Immature natural killer cell (primary cell): Measurements from ENCODE around the gene C1QTNF2. TPM values are rescaled to one million over a fixed set of nuclear protein-coding genes. Genes with fewer than 3 reads are reported as not detected.
A peak's percentile ranks its signal among the peaks of the same experiment; 100 is the strongest.

Experiments used
- DNase-seq, 3 donors: peaks; one replicate each; pipeline ENCODE4 v3.0.0; 2022; ENCODE audit warnings: mixed read lengths in 1 of 3
- H3K27ac Mint-ChIP-seq, 6 donors: one replicate each; pipeline ENCODE4 v1.8.0; 2020; ENCODE audit warnings: mixed read lengths in 6 of 6, mild to moderate bottlenecking in 5 of 6, inconsistent platforms in 4 of 6, moderate library complexity in 3 of 6
- H3K27me3 Mint-ChIP-seq, 3 donors: one replicate each; pipeline ENCODE4 v1.8.0; 2020 to 2021; ENCODE audit warnings: low read depth in 3 of 3, mild to moderate bottlenecking in 3 of 3, mixed read lengths in 3 of 3, moderate library complexity in 3 of 3, inconsistent platforms in 1 of 3
- H3K36me3 Mint-ChIP-seq, 3 donors: one replicate each; pipeline ENCODE4 v1.8.0; 2020; ENCODE audit warnings: mixed read lengths in 3 of 3, inconsistent platforms in 2 of 3, mild to moderate bottlenecking in 2 of 3
- H3K4me1 Mint-ChIP-seq, 2 donors: one replicate each; pipeline ENCODE4 v1.8.0; 2020; ENCODE audit warnings: inconsistent platforms in 2 of 2, mild to moderate bottlenecking in 2 of 2, mixed read lengths in 2 of 2, moderate library complexity in 1 of 2
- H3K4me3 Mint-ChIP-seq, 5 donors: one replicate each; pipeline ENCODE4 v1.8.0; 2020; ENCODE audit warnings: mild to moderate bottlenecking in 5 of 5, mixed read lengths in 5 of 5, inconsistent platforms in 3 of 5, moderate library complexity in 3 of 5
- H3K9me3 Mint-ChIP-seq, 6 donors: one replicate each; pipeline ENCODE4 v1.8.0; 2020; ENCODE audit warnings: mild to moderate bottlenecking in 6 of 6, mixed read lengths in 6 of 6, inconsistent platforms in 4 of 6, moderate library complexity in 3 of 6
- polyA plus RNA-seq, 3 donors: library from polyadenylated mRNA; unstranded; fragments of 300-500 nt; fragmentation: Illumina TruSeq; gene quantifications; one replicate each; pipeline ENCODE4 v1.2.3, GENCODE V29; 2021

C1QTNF2 gene
- polyA plus RNA-seq, 3 donors from 2014 or later: not detected

DNA sequence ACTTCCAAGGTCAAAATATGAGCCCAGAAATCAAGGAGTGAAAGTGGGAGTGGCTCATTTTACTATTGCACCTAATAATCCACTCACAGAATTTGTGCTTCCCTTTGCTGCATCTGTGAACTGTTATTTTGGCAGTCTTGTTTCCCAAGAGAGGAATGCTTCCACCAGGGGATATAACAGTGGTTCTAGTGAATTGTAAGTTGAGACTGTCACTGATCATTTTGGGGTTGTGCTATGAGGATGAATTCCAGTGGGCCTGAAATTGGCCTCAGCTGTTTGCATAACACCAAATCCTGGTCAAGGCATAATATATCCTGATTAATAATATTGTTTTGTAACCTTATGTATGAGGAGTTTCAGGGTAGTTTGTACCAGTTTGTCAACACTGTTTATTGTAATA is 15.1 kb upstream of the C1QTNF2 start:
- Mint-ChIP-seq H3K27me3 (peaks cover 0 to 6% (median 2%) of the 10 kb centered on the region in 3 donors), H3K36me3 (peaks cover 4 to 6% (median 5%) of the 10 kb centered on the region in 3 donors), H3K4me1 (no peaks in the 10 kb centered on the region), H3K9me3 (peaks cover 0 to 15% (median 14%) of the 10 kb centered on the region in 6 donors), H3K27ac (no peak overlapping the region), H3K4me3 (no peak overlapping the region)
- DNase-seq: no peak

DNA sequence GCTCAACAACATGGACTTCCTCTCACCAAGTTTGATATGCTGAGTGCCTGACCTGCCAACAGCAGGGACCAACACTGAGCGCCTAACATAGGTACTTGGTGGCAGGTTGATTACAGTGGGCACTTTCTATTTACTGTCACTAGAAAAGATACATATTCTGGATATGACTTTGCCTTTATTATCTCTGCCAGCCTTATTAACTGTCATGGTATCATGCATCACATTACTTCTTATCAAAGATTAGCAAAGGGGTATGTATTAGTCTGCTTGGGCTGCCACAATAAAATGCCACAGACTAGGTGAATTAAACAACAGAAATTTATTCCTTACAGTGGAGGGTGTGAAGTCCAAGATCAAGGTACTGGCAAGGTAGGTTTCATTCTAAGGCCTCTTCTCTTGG is 14.3 kb upstream of the C1QTNF2 start:
- Mint-ChIP-seq H3K4me3 (no peak overlapping the region), H3K9me3 (peaks cover 0 to 15% (median 14%) of the 10 kb centered on the region in 6 donors), H3K36me3 (peaks cover 4 to 6% (median 5%) of the 10 kb centered on the region in 3 donors)

DNA sequence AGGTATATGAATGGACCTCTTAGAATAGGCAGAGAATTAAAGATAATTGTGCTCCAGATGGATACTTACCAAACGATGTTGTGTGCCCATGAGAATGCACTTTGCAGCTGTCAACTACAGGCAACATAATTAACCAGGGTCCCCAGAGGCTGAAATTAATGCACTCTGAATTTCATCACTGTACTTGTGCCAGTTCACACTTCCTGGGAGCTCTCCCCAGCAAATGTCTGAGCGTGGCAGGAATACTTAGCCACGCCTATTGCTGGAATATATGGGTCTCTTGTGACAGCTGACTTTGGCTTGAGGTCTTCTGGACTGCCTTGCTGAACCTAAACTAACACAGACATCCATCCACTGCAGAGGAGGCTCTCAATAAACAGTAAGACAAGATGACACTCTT is 11.9 kb upstream of the C1QTNF2 start:
- H3K4me3 Mint-ChIP-seq: no peak overlapping the region
- no peak for DNase-seq
- H3K4me1 Mint-ChIP-seq: no peaks in the 10 kb centered on the region
- H3K36me3 Mint-ChIP-seq: peaks cover 0 to under 1% (median 0%) of the 10 kb centered on the region in 3 donors
- peaks cover 0 to 5% (median 4%) of the 10 kb centered on the region in 6 donors for H3K9me3 Mint-ChIP-seq
- H3K27me3 Mint-ChIP-seq: peaks cover 0 to 13% (median 3%) of the 10 kb centered on the region in 3 donors
- no peak overlapping the region for H3K27ac Mint-ChIP-seq

More for the DNA sequence above, 14.3 kb upstream of the C1QTNF2 start:
- Mint-ChIP-seq H3K27me3 (peaks cover 0 to 8% (median 2%) of the 10 kb centered on the region in 3 donors), H3K27ac (no peak overlapping the region), H3K4me1 (no peaks in the 10 kb centered on the region)
- no peak for DNase-seq

DNA sequence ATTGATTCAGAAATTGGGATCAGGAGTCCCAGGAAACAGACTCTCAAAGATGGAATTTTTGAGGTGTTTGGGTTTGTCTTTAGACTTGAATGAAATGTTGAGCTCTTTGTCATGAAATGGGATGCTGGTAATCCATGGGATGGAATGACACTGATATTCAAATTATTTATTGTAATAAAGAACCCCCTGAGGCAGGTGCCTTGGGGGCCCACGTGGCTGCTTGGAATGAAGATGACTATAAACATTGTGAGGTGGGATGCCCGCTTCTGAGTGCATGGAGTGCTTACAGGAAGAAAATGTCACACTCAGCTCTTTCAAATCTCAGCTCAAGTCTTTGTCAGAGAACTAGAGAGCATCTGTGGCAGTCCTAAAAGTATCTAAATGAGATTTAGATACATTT is 9.6 kb upstream of the C1QTNF2 start:
- no peak for DNase-seq
- H3K27me3 Mint-ChIP-seq: peaks cover 1 to 13% (median 3%) of the 10 kb centered on the region in 3 donors
- no peaks in the 10 kb centered on the region for H3K4me1 Mint-ChIP-seq
- H3K27ac Mint-ChIP-seq: no peak overlapping the region
- no peak overlapping the region for H3K4me3 Mint-ChIP-seq
- no peaks in the 10 kb centered on the region for H3K9me3 Mint-ChIP-seq
- no peaks in the 10 kb centered on the region for H3K36me3 Mint-ChIP-seq

DNA sequence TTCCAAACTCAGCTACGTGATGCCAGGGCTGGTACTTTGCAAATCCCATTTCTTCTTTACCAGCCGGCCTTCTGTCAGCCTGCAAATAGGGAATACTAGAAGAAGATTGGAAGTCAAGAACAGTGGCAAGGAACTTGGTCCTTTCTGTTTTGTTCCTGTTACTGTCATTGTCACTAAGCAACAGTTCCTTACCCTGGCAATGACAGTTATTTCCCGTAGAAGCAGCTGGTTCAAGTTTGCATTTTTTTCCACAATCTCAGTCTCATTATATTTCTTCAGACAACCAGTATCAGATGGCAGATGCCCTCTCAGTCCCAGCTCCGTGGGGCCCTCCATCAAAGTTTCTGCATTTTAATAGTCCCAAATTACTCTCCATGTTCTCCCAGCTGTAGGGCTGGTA is 9.1 kb upstream of the C1QTNF2 start:
- H3K9me3 Mint-ChIP-seq: no peaks in the 10 kb centered on the region
- H3K27ac Mint-ChIP-seq: no peak overlapping the region
- H3K36me3 Mint-ChIP-seq: no peaks in the 10 kb centered on the region
- H3K4me3 Mint-ChIP-seq: no peak overlapping the region
- no peaks in the 10 kb centered on the region for H3K4me1 Mint-ChIP-seq
- peaks cover 1 to 13% (median 3%) of the 10 kb centered on the region in 3 donors for H3K27me3 Mint-ChIP-seq
- no peak for DNase-seq

DNA sequence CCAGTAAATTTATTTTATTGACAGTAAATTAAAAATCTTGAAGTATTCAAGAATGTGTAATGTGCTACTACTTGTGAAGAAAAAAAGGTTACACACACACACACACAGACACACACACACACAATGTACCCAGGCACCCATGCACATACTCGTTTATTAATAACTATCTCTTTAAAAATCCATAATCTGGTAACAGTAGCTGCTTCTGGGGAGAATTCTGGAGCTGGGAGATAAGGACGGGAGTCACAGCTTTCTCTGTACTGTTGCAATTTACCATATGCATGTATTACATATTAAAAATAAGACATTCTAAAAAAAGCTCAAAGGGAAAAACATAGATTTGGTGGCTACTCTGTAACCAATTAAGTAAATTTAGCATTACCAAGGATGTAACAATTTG is 7.9 kb upstream of the C1QTNF2 start:
- Mint-ChIP-seq H3K27ac (no peak overlapping the region), H3K36me3 (no peaks in the 10 kb centered on the region), H3K4me1 (no peaks in the 10 kb centered on the region), H3K4me3 (no peak overlapping the region), H3K27me3 (peaks cover 1 to 13% (median 4%) of the 10 kb centered on the region in 3 donors), H3K9me3 (no peaks in the 10 kb centered on the region)
- no peak for DNase-seq

DNA sequence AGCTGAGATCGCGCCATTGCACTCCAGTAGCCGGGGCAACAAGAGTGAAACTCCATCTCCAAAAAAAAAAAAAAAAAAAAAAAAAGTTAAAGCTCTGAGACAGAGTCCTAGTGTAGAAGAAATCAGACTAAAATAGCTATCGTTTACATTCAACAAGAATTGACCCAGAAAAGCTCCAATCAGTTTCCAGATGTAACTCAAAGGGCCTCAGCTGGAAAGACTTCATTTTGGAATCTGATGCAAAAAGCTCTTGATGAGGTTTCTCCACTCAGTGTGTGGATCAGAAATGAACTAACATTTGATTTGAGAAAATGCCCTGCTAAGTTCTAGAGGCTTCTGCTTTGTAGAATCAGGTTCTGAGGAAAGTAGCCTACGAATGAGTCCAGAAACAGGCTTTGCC is 7.2 kb upstream of the C1QTNF2 start:
- no peaks in the 10 kb centered on the region for H3K9me3 Mint-ChIP-seq
- H3K27ac Mint-ChIP-seq: no peak overlapping the region
- no peak for DNase-seq
- peaks cover 1 to 13% (median 7%) of the 10 kb centered on the region in 3 donors for H3K27me3 Mint-ChIP-seq
- H3K36me3 Mint-ChIP-seq: no peaks in the 10 kb centered on the region
- H3K4me1 Mint-ChIP-seq: no peaks in the 10 kb centered on the region
- H3K4me3 Mint-ChIP-seq: no peak overlapping the region

DNA sequence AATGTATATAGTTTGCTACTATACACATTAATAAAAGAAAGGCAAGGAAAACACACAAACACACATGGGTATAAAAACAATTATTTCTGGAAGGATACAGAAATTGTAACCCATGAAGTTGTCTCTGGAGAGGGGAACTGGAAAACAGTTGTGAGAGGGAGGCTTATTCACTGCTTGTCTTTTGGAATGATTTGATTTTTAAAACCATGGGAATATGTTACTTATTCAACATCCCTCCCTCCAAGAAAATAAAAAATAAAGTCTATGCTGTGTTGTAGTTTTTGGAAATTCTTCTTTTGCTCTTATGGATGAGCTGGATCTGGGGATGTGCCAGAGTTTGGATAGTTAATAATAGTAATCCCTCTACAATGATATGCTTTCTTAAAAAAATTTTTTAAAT is 6.0 kb upstream of the C1QTNF2 start:
- Mint-ChIP-seq H3K9me3 (no peaks in the 10 kb centered on the region), H3K27ac (no peak overlapping the region), H3K4me1 (no peaks in the 10 kb centered on the region), H3K36me3 (no peaks in the 10 kb centered on the region), H3K27me3 (peaks cover 4 to 13% (median 11%) of the 10 kb centered on the region in 3 donors), H3K4me3 (no peak overlapping the region)
- no peak for DNase-seq

DNA sequence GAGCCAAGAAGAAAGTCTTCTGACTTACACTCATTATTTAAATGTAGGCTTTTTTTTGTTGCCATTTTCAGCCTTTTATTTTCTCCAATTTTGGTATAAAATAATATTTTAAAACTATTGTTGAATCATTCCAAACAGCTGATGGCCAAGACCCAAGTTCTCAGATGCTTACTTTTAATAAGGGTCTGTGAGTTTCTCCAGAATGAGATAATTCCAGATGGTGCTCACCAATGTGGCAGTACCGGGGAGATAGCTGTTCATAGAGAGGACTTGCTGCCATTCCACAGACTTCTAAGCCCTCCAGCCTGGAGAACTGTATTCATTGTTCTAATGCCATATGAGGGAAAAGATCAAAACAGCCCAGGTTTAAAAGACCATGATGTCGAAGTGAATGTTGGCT is 5.3 kb upstream of the C1QTNF2 start:
- H3K9me3 Mint-ChIP-seq: no peaks in the 10 kb centered on the region
- H3K4me3 Mint-ChIP-seq: no peak overlapping the region
- H3K27ac Mint-ChIP-seq: no peak overlapping the region
- no peaks in the 10 kb centered on the region for H3K36me3 Mint-ChIP-seq
- peaks cover 6% of the 10 kb centered on the region in 2 donors for H3K4me1 Mint-ChIP-seq
- no peak for DNase-seq
- H3K27me3 Mint-ChIP-seq: peaks cover 4 to 18% (median 13%) of the 10 kb centered on the region in 3 donors

DNA sequence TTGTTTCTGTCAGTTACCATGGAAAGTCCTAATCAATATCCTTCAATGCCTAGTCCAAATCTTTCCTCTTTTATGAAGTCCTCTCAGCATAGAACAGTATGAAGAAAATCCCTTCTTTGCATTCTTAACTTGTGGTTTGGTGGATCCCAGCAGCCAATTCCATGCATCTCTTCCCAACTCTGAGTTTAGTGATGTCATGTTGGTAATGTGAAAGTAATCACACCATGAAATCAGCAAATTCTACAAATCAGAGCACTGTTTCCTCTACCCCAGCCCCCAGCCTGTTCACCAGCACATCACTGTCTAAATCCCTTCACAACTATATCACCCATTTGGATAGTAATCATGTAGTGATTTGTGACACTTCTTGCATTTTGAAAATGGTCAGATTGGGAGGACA is 4.7 kb upstream of the C1QTNF2 start:
- H3K4me3 Mint-ChIP-seq: no peak overlapping the region
- DNase-seq: no peak
- peaks cover 4 to 20% (median 16%) of the 10 kb centered on the region in 3 donors for H3K27me3 Mint-ChIP-seq
- H3K9me3 Mint-ChIP-seq: no peaks in the 10 kb centered on the region
- H3K4me1 Mint-ChIP-seq: peaks cover 8 to 10% of the 10 kb centered on the region in 2 donors
- no peak overlapping the region for H3K27ac Mint-ChIP-seq
- H3K36me3 Mint-ChIP-seq: no peaks in the 10 kb centered on the region

DNA sequence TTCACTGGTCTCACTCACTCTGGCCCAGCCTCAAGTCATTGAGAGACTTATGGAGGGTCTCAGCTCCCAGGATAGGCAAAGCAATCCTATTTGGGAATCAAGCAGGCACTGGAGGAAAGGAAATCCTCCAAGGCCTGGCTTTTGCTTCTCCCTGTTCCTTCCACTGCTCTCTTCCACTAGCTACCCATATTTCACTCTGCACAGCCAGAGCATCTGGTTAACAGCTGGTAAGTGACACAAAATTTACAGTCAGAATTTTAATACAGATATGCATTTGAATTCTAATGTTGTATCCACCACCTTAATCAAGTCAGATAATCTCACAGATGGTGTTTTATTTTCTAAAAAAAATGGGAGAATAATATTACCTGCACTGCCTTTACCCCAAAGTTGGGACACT is 868 bp upstream of the C1QTNF2 start:
- H3K36me3 Mint-ChIP-seq: peaks cover 0 to 3% (median 0%) of the 10 kb centered on the region in 3 donors
- H3K4me1 Mint-ChIP-seq: peaks cover 12 to 22% of the 10 kb centered on the region in 2 donors
- H3K27ac Mint-ChIP-seq: no peak overlapping the region

DNA sequence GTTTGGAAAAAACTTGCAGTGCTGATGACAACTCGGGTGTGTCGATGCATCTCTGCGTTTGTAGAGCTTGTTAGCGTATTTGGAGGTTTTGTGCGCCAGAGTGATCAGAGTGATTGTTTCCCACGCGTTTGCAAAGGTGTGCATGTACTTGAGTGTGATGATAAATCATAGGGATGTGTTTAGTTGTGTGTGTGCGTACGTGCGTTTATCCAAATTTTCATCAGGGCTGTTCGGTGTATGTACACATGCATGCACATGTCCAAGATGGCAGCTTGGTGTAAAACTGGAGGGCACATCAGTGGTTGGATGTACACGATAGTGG is 248 bp upstream of the C1QTNF2 start:
- H3K27me3 Mint-ChIP-seq: peaks cover 4 to 26% (median 22%) of the 10 kb centered on the region in 3 donors
- peak overlapping the region; percentile 29 to 71 (median 46) for H3K4me3 Mint-ChIP-seq

More for the DNA sequence above, 868 bp upstream of the C1QTNF2 start:
- peak overlapping the region in 4 of 5 donors; percentile 29 to 60 (median 40) for H3K4me3 Mint-ChIP-seq
- no peak for DNase-seq
- H3K9me3 Mint-ChIP-seq: no peaks in the 10 kb centered on the region
- H3K27me3 Mint-ChIP-seq: peaks cover 2 to 26% (median 22%) of the 10 kb centered on the region in 3 donors

DNA sequence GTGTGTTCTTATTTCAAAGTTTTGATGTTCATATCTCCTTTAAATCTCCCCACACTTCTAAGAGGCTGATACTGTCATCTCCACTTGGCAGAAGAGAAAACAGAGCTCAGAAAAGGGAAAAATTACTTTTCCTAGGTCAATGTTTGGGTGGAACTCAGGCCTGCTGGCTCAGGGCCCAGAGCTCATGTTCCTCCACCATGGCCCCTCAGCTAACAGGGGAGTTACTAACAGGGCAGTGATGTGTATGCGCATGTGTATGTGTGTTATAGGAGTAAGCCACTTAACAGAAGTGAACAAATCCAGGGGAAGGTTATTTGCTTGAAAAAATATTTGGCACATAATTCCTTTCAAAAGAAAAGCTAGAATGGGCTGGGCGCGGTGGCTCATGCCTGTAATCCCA is 2.5 kb downstream of the C1QTNF2 start:
- H3K4me1 Mint-ChIP-seq: peaks cover 12 to 22% of the 10 kb centered on the region in 2 donors

More for the DNA sequence above, 248 bp upstream of the C1QTNF2 start:
- Mint-ChIP-seq H3K9me3 (no peaks in the 10 kb centered on the region), H3K4me1 (peaks cover 12 to 22% of the 10 kb centered on the region in 2 donors), H3K36me3 (peaks cover 0 to 3% (median 0%) of the 10 kb centered on the region in 3 donors), H3K27ac (no peak overlapping the region)
- no peak for DNase-seq

DNA sequence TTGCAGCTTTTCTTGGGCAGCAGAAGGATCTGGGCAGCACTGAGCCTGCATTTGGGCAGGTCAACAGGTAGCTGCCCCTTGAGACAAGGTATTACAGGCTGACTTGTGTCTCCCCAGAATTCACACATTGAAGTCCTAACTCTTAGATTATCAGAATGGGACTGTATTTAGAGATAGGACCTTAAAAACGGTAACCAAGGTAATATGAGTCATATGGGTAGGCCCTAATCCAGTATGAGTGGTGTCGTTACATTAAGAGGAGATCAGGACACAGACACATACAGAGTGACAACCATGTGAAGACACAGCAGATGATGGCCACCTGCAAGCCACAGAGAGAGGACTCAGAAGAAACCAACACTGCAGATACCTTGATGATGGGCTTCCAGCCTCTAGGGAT is 3.2 kb downstream of the C1QTNF2 start:
- Mint-ChIP-seq H3K27me3 (peaks cover 4 to 26% (median 18%) of the 10 kb centered on the region in 3 donors), H3K4me3 (no peak overlapping the region), H3K36me3 (peaks cover 0 to 3% (median 0%) of the 10 kb centered on the region in 3 donors), H3K27ac (no peak overlapping the region), H3K4me1 (peaks cover 12 to 22% of the 10 kb centered on the region in 2 donors), H3K9me3 (no peaks in the 10 kb centered on the region)
- DNase-seq: no peak

More for the DNA sequence above, 2.5 kb downstream of the C1QTNF2 start:
- Mint-ChIP-seq H3K27ac (no peak overlapping the region), H3K36me3 (peaks cover 0 to 3% (median 0%) of the 10 kb centered on the region in 3 donors), H3K9me3 (no peaks in the 10 kb centered on the region), H3K4me3 (no peak overlapping the region), H3K27me3 (peaks cover 4 to 26% (median 18%) of the 10 kb centered on the region in 3 donors)
- no peak for DNase-seq

DNA sequence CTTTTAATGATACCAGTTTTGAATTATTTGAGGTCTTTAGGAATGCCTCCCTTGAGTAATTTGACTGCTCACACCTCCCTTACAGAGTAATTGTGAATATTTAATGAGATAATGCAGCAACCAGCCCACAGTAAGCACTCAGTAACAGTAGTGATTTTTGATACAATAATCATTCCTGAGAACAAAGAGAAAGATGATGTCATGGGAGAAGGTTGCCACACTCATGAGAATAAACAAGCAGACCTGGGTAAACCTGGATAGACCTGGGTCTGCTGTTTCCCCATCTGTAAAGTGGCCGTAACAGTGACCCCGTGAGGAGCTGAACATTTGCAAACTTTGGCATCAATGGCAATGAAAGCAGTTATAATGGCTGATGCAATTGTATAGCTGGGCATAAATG is 4.2 kb downstream of the C1QTNF2 start:
- H3K27me3 Mint-ChIP-seq: peaks cover 1 to 24% (median 13%) of the 10 kb centered on the region in 3 donors

More for the DNA sequence above, 4.2 kb downstream of the C1QTNF2 start:
- Mint-ChIP-seq H3K9me3 (no peaks in the 10 kb centered on the region), H3K27ac (no peak overlapping the region), H3K4me3 (no peak overlapping the region), H3K4me1 (peaks cover 12 to 21% of the 10 kb centered on the region in 2 donors), H3K36me3 (peaks cover 0 to 3% (median 0%) of the 10 kb centered on the region in 3 donors)
- no peak for DNase-seq
